HCT116 (cell line): ENCODE results near the gene MYDGF. TPM values are rescaled to one million over a fixed set of nuclear protein-coding genes. Genes with fewer than 3 reads are reported as not detected.

Experiments
- ATAC-seq: fragments of 200-7000 bp; cut with Tn5 transposase; 2 replicates; pipeline ENCODE4 v1.9.1; 2020; ENCODE audit warnings: mild to moderate bottlenecking, moderate library complexity
- BruUV-seq: library from RNA; stranded (reverse); fragments of 400-500 nt; replicated peaks from 2 replicates; lab custom pipeline; 2021; lab: Mats Ljungman, UMichigan
- CTCF ChIA-PET: fragments of 300-600 bp; sonication (Branson Sonifier 250); formaldehyde crosslinking; loops from one replicate; lab custom pipeline; 2021; ENCODE audit warnings: antibody characterized with exemption; lab: Charles Lee
- POLR2A ChIA-PET: fragments of 300-600, 350-600 bp; sonication (Branson Sonifier 250); formaldehyde crosslinking; loops from one replicate; lab custom pipeline; 2021; ENCODE audit warnings: antibody characterized with exemption; lab: Charles Lee
- RAD21 ChIA-PET, 2 experiments: fragments of 300-600 bp; sonication (Branson Sonifier 250); formaldehyde crosslinking; loops; one replicate each; lab custom pipeline; 2023; ENCODE audit warnings: low total read pairs in 2 of 2; ENCODE audit not compliant: uncharacterized antibody in 2 of 2, unreplicated experiment in 2 of 2, low non-redundant PET in 1 of 2; lab: Charles Lee
- DNase-seq: peaks from one replicate; pipeline ENCODE4 v3.0.0-alpha.2; 2010; ENCODE audit warnings: low read depth, low spot score
- H2AFZ ChIP-seq: fragments of 200-600 bp; shearing (Covaris generic), sonication (generic); 2 replicates; pipeline ENCODE4 v1.6.1; 2017; ENCODE audit warnings: low read depth, mixed run types, mixed read lengths, antibody characterized with exemption, low read length; ENCODE audit not compliant: poor library complexity, severe bottlenecking
- H3K27ac ChIP-seq: 2 replicates; pipeline ENCODE4 v1.5.1; 2012; ENCODE audit warnings: low read depth, low read length
- H3K27me3 ChIP-seq: fragments of 200-600 bp; sonication (generic); 2 replicates; pipeline ENCODE4 v1.6.1; 2016; ENCODE audit warnings: mixed run types, low read length, mixed read lengths; ENCODE audit not compliant: insufficient read depth
- H3K36me3 ChIP-seq, 2 experiments: fragments of 200-500 bp in 1 of 2; fragments of 200-600 bp in 1 of 2; sonication (Bioruptor generic) in 1 of 2; sonication (generic) in 1 of 2; 2 replicates each; pipeline versions ENCODE4 v1.5.1 to v1.6.1; 2014 to 2016; ENCODE audit warnings: low read length in 2 of 2, inconsistent platforms in 1 of 2, mixed read lengths in 1 of 2, mixed run types in 1 of 2; ENCODE audit not compliant: insufficient read depth in 2 of 2, control insufficient read depth in 1 of 2
- H3K4me1 ChIP-seq, 2 experiments: fragments of 200-600 bp in 1 of 2; sonication (generic) in 1 of 2; 2 replicates each; pipeline versions ENCODE4 v1.5.1 to v1.6.1; 2012 to 2017; ENCODE audit warnings: low read length in 2 of 2, inconsistent platforms in 1 of 2, mild to moderate bottlenecking in 1 of 2, mixed read lengths in 1 of 2, mixed run types in 1 of 2, moderate library complexity in 1 of 2; ENCODE audit not compliant: insufficient read depth in 2 of 2, control insufficient read depth in 1 of 2
- H3K4me2 ChIP-seq: fragments of 200-600 bp; sonication (generic); 2 replicates; pipeline ENCODE4 v1.6.1; 2017; ENCODE audit warnings: mixed run types, low read length, mixed read lengths
- H3K4me3 ChIP-seq, 2 experiments: fragments of 200-600 bp in 1 of 2; sonication (generic) in 1 of 2; replicated peaks in 1 of 2; 2 replicates each; pipeline ENCODE4 v1.5.1; 2011 to 2016; ENCODE audit warnings: low read length in 2 of 2, control low read depth in 1 of 2, low read depth in 1 of 2, mild to moderate bottlenecking in 1 of 2, mixed read lengths in 1 of 2, mixed run types in 1 of 2
- H3K79me2 ChIP-seq: fragments of 200-600 bp; sonication (generic); 2 replicates; pipeline ENCODE4 v1.6.1; 2017; ENCODE audit warnings: mild to moderate bottlenecking, mixed run types, low read length, moderate library complexity, mixed read lengths; ENCODE audit not compliant: insufficient read depth
- H3K9ac ChIP-seq: fragments of 200-600 bp; sonication (generic); 2 replicates; pipeline ENCODE4 v1.6.1; 2016; ENCODE audit warnings: low read length, mixed read lengths
- H3K9me2 ChIP-seq: fragments of 200-600 bp; sonication (generic), shearing (Covaris generic); 2 replicates; pipeline ENCODE4 v1.6.1; 2017; ENCODE audit warnings: mixed run types, mild to moderate bottlenecking, moderate library complexity; ENCODE audit not compliant: insufficient read depth
- H3K9me3 ChIP-seq, 2 experiments: fragments of 200-500 bp in 1 of 2; fragments of 200-600 bp in 1 of 2; sonication (Bioruptor generic) in 1 of 2; sonication (generic) in 1 of 2; 2 replicates each; pipeline ENCODE4 v1.6.1; 2014 to 2017; ENCODE audit warnings: low read length in 2 of 2, mixed read lengths in 2 of 2, inconsistent platforms in 1 of 2, low read depth in 1 of 2, mild to moderate bottlenecking in 1 of 2, mixed run types in 1 of 2, moderate library complexity in 1 of 2; ENCODE audit not compliant: control insufficient read depth in 1 of 2, insufficient read depth in 1 of 2
- H4K20me1 ChIP-seq: fragments of 200-600 bp; sonication (generic), shearing (Covaris generic); 2 replicates; pipeline ENCODE4 v1.6.1; 2017; ENCODE audit warnings: mixed run types, mild to moderate bottlenecking, moderate library complexity; ENCODE audit not compliant: insufficient read depth
- CEBPB ChIP-seq: IDR thresholded peaks from 2 replicates; pipeline ENCODE4 v1.6.1; 2012; ENCODE audit warnings: low read depth
- ELF1 ChIP-seq: IDR thresholded peaks from 2 replicates; pipeline ENCODE4 v1.6.1; 2012; ENCODE audit warnings: low read depth, borderline replicate concordance
- EZH2 ChIP-seq: fragments of 200-600 bp; sonication (generic); IDR thresholded peaks from 2 replicates; pipeline ENCODE4 v1.6.1; 2017; ENCODE audit warnings: antibody characterized with exemption, mixed run types
- EZH2phosphoT487 ChIP-seq: fragments of 200-600 bp; IDR thresholded peaks from 2 replicates; pipeline ENCODE4 v1.6.1; 2018; ENCODE audit warnings: antibody characterized with exemption, borderline replicate concordance
- FOSL1 ChIP-seq: IDR thresholded peaks from 2 replicates; pipeline ENCODE4 v1.6.1; 2012; ENCODE audit warnings: low read depth
- JUND ChIP-seq: IDR thresholded peaks from 2 replicates; pipeline ENCODE4 v1.6.1; 2012
- RAD21 ChIP-seq: IDR thresholded peaks from 2 replicates; pipeline ENCODE4 v1.6.1; 2012; ENCODE audit warnings: low read depth, mild to moderate bottlenecking
- REST ChIP-seq: IDR thresholded peaks from 2 replicates; pipeline ENCODE4 v1.6.1; 2012; ENCODE audit warnings: low read depth
- SIN3A ChIP-seq: IDR thresholded peaks from 2 replicates; pipeline ENCODE4 v1.6.1; 2012; ENCODE audit warnings: low read depth
- SP1 ChIP-seq: IDR thresholded peaks from 2 replicates; pipeline ENCODE4 v1.6.1; 2012; ENCODE audit warnings: low read depth
- TCF7L2 ChIP-seq: IDR thresholded peaks from 2 replicates; pipeline ENCODE4 v1.7.0; 2011; ENCODE audit warnings: borderline replicate concordance, inconsistent platforms; ENCODE audit not compliant: insufficient read depth, insufficient read length; ENCODE audit errors: extremely low read depth
- ZNF274 ChIP-seq: fragments of 200-500 bp; sonication (Bioruptor generic); IDR thresholded peaks from 2 replicates; pipeline ENCODE4 v1.6.1; 2014; ENCODE audit warnings: mild to moderate bottlenecking, low read depth, low read length, inconsistent platforms
- intact Hi-C: fragments of 100-400 bp; cut with micrococcal nuclease; formaldehyde crosslinking; loops from 2 replicates; pipeline ENCODE4 v1.10.0; 2022
- total RNA-seq: library from RNA; stranded (reverse); gene quantifications from one replicate; pipeline ENCODE4 v1.2.1, GENCODE V29; 2021; ENCODE audit not compliant: unreplicated experiment
- TF ChIP-seq, protein P1 (sequence below), 3 experiments: fragments of 200-600 bp in 1 of 3; sonication (generic) in 1 of 3; IDR thresholded peaks in 2 of 3; conservative IDR thresholded peaks in 1 of 3; 2 replicates each; pipeline ENCODE4 v1.5.1; 2012 to 2017; ENCODE audit warnings: low read depth in 2 of 3, low read length in 2 of 3, antibody characterized with exemption in 1 of 3, borderline replicate concordance in 1 of 3, control low read depth in 1 of 3, mild to moderate bottlenecking in 1 of 3, mixed read lengths in 1 of 3, mixed run types in 1 of 3, moderate library complexity in 1 of 3; ENCODE audit not compliant: insufficient read depth in 1 of 3
- TF ChIP-seq, protein P2 (sequence below): IDR thresholded peaks from 2 replicates; pipeline ENCODE4 v1.6.1; 2012

Gene MYDGF
- total RNA-seq, 1 experiment from 2014 or later = 110 TPM

DNA sequence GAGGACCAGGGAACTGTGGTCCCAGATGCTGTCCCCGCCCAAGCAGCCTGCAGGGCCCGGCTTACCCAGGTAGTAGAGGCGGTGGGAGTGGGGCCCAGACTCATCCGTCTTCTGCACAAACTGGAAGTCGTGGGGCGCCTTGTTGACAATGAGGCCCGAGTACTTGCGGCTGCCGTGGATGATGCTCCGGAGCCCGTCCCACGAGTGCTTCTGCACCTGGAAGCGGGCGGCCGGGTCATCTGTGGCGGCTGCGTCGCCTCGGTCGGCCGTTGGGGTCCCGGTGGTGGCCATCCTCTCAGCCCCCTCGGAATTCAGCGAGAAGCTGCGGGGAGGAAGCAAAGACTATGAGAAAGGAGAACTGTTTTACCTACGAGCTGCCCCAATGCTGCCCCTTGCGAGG lies 43.9 kb upstream of the MYDGF start:
- Histone ChIP-seq H3K4me1 (peaks cover 18 to 42% of the 10 kb centered on the region in 2 experiments), H3K27me3 (no peaks in the 10 kb centered on the region), H4K20me1 (no peaks in the 10 kb centered on the region), H3K79me2 (peaks cover 44% of the 10 kb centered on the region; the same call in 1 of the 2 replicates), H3K4me2 (peak overlapping the region; percentile 81), H3K9me3 (no peaks in the 10 kb centered on the region), H2AFZ (no peak overlapping the region), H3K4me3 (peak overlapping the region; percentile 37 to 43), H3K27ac (peak overlapping the region; percentile 91), H3K9me2 (no peaks in the 10 kb centered on the region), H3K9ac (peak overlapping the region; percentile 79), H3K36me3 (peaks cover 12 to 71% of the 10 kb centered on the region in 2 experiments; a peak in 3 of 4 replicates)
- intact Hi-C loops = no loop called here
- no TSS peak for BruUV-seq
- TF ChIP-seq ZNF274 = no peak
- no peak for TF ChIP-seq FOSL1
- TF ChIP-seq EZH2phosphoT487 = no peak
- no peak for TF ChIP-seq RAD21
- TF ChIP-seq, protein P1, sequence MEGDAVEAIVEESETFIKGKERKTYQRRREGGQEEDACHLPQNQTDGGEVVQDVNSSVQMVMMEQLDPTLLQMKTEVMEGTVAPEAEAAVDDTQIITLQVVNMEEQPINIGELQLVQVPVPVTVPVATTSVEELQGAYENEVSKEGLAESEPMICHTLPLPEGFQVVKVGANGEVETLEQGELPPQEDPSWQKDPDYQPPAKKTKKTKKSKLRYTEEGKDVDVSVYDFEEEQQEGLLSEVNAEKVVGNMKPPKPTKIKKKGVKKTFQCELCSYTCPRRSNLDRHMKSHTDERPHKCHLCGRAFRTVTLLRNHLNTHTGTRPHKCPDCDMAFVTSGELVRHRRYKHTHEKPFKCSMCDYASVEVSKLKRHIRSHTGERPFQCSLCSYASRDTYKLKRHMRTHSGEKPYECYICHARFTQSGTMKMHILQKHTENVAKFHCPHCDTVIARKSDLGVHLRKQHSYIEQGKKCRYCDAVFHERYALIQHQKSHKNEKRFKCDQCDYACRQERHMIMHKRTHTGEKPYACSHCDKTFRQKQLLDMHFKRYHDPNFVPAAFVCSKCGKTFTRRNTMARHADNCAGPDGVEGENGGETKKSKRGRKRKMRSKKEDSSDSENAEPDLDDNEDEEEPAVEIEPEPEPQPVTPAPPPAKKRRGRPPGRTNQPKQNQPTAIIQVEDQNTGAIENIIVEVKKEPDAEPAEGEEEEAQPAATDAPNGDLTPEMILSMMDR (IDR thresholded peaks at IDR 0.05 in 2 of 3, conservative IDR thresholded peaks at IDR 0.05 in 1 of 3; ENCODE audit: borderline replicate concordance in 1 of 3, insufficient read depth in 1 of 3, low read depth in 2 of 3, low read length in 2 of 3) = no peak
- CTCF ChIA-PET = interaction anchor here (1.3 kb wide), 1 partner anchor 77 kb away, joined by 7 read pairs; the partner anchor contains the start of gene FEM1A
- RAD21 ChIA-PET = no interaction called here
- no peak for ATAC-seq
- POLR2A ChIA-PET = interaction anchor here (0.8 kb wide), 2 partner anchors 11 to 41 kb away, joined by 3 read pairs; no protein-coding TSS in a partner anchor
- DNase-seq = no peak

DNA sequence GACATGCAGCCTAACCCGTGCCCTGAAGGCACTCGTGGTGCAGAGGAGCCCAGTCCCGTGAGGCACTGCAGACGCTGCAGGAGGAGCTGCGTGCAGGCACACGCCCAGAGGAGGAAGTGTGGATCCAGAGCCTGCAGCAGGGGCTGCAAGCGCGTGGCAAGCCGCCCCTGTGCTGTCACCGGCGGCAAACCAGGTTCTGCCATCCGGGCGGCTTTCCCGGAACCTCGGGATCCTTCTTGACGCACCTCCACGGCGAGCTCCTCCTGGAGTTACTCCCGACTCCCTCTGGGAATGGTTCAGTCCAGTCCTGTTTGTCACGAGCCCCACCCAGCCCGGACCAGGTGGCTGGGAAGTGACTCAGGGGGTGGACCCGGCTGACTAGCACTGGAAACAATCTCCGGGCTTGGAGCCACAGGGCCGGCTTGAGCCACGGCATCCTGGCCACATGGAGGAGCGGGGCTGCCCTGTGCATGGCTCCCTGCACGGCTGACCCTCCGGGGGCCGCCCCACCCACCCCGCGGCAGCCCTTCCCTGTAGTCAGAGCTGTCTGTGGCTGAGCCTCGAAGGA lies 43.3 kb upstream of the MYDGF start:
- Histone ChIP-seq H4K20me1 (no peaks in the 10 kb centered on the region), H3K27me3 (no peaks in the 10 kb centered on the region), H3K27ac (peak overlapping the region; percentile 91), H3K9ac (peak overlapping the region; percentile 79), H3K9me2 (no peaks in the 10 kb centered on the region), H3K4me1 (peaks cover 18 to 42% of the 10 kb centered on the region in 2 experiments), H3K4me2 (peak overlapping the region; percentile 81), H3K36me3 (peaks cover 10 to 66% of the 10 kb centered on the region in 2 experiments; a peak in 3 of 4 replicates), H3K79me2 (peaks cover 41% of the 10 kb centered on the region; the same call in 1 of the 2 replicates), H2AFZ (no peak overlapping the region), H3K4me3 (peak overlapping the region; percentile 37 to 43), H3K9me3 (no peaks in the 10 kb centered on the region)
- ATAC-seq (peak; percentile 93), DNase-seq (peak; percentile 94)
- intact Hi-C loops = no loop called here
- no TSS peak for BruUV-seq
- ChIA-PET POLR2A (interaction anchor here (1.0 to 1.3 kb wide), 3 partner anchors 11 to 976 kb away, joined by 4 read pairs; partner anchors contain the start of gene RPL36), RAD21 (no interaction called here), CTCF (interaction anchor here (0.8 to 1.3 kb wide), 2 partner anchors 36 to 78 kb away, joined by 4 to 7 read pairs; partner anchors contain the start of gene FEM1A)
- TF ChIP-seq ELF1 = no peak; the same call in 1 of the 2 replicates
- TF ChIP-seq SIN3A = peak; percentile 97
- no peak for TF ChIP-seq TCF7L2
- peak; percentile 98 for TF ChIP-seq SP1
- no peak for TF ChIP-seq ZNF274
- peak; percentile 100 for TF ChIP-seq JUND
- TF ChIP-seq EZH2 = no peak
- TF ChIP-seq CEBPB = no peak
- no peak for TF ChIP-seq REST
- TF ChIP-seq, protein P2, sequence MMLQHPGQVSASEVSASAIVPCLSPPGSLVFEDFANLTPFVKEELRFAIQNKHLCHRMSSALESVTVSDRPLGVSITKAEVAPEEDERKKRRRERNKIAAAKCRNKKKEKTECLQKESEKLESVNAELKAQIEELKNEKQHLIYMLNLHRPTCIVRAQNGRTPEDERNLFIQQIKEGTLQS = no peak
